HG02840 (cell line): ENCODE measurements around the gene ZNF438.
A peak's percentile ranks its signal among the peaks of the same experiment; 100 is the strongest.
"Not testable (repeated sequence)": the region's sequence is repeated elsewhere in the genome, so short reads cannot be mapped to it uniquely, and the experiment has no call there.

Experiments
- ATAC-seq: cut with Tn5 transposase; IDR thresholded peaks from one replicate; pipeline ENCODE4 v1.9.1; 2021; ENCODE audit warnings: mild to moderate bottlenecking, moderate library complexity, moderate number of reproducible peaks; ENCODE audit not compliant: unreplicated experiment, low FRiP score

The ZNF438 gene

DNA sequence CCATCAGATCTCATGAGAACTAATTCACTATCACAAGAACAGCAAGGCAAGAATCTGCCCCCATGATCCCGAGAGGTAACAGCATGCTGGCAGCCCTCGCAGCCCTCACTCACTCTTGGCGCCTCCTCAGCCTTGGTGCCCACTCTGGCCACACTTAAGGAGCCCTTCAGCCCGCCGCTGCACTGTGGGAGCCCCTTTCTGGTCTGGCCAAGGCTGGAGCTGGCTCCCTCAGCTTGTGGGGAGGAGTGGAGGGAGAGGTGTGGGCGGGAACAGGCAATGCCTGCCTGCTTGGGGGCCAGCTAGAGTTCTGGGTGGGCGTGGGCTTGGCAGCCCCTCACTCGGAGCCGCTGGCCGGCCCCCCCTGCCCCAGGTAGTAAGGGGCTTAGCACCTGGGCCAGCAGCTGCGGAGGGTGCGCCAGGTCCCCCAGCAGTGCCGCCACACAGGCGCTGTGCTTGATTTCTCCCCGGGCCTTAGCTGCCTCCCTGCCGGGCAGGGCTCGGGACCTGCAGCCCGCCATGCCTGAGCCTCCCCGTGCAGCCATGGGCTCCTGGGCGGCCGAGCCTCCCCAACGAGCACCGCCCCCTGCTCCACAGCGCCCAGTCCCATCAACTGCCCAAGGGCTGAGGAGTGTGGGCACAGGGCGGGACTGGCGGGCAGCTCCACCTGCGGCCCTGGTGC is 24.0 kb upstream of the ZNF438 start:
- ATAC-seq: no peak

DNA sequence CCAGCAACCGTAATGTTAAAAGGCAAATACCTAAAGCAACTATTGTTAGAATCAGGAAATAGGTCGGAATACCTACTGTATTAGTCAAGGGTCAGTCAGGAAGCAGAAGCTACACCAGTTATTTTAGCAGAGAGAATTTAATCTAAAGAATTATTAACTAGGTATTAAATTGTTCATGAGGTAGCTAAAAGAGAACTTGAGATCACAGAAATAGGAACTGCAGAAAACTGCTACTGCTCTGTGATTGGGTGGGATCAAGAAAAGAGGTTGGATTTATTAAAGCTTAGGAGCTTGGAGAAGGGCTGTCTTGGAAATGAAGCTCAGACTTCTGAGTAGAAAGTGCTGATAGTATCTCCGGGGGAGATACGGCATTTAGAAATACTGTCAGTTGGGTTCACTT is 20.0 kb upstream of the ZNF438 start:
- no peak for ATAC-seq

DNA sequence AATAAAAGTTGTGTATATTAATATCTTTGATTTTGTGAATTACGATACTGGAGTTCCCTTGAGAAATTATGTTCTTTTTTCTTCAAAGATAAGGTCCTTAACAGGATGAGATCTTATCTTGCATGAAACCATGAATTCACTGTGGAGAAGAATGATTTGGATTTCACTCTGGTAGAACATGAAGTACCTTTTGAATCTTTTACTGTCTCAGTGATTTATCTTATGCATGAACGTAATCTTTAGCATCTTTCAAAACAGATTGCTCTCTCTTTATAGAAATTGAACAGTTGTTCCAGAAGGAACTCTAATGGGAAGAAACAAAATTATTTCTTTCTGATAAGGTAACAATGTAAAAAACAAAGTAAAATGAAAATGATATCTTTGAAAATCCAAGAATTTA is 11.0 kb upstream of the ZNF438 start:
- ATAC-seq: no peak

DNA sequence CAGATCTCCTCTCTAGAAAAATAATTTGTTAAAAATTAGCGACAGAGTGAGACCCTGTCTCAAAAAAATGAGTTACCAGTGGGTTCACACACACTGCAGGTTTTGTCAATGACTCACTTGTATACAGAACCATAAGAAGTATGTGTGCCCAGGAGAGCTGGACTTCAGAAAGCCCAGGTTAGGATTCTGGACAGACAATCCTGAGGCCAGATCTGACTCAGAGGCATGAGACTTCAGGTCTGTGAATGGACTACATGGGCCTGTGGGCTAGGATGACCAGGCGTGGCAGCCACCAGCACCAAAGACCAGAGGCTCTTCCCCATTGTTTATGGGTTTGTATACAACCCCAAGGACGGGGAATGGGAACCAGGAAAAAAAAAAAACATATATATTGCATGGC is 9.3 kb upstream of the ZNF438 start:
- ATAC-seq: no peak

DNA sequence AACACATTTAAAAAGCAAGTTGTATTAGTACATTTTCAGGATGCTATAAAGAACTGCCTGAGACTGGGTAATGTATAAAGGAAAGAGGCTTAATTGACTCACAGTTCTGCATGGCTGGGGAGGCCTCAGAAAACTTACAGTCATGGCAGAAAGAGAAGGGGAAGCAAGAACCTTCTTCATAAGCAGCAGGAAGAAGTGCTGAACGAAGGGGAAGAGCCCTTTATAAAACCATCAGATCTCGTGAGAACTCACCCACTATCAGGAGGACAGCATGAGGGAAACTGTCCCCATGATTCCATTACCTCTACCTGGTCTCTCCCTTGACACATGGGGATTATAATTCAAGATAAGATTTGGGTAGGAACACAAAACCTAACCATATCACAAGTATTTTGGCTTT is 7.3 kb upstream of the ZNF438 start:
- not testable (repeated sequence) for ATAC-seq

DNA sequence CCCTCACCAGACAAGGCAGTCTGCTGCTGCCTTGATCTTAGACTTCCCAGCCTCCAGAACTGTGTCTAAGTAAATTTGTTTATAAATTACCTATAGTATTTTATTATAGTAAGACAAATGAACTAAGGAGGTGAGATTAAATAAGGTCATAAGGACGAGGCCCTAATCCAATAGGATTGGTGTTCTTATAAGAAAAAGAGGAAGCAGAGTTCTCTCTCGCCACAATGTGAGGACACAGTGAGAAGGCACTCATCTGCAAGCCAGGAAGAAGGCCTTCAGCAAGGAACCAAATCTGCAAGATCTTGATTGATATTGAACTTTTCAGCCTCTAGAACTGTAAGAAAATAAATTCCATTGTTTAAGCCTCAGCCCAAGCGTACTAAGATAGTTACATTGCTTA is 6.1 kb upstream of the ZNF438 start:
- no peak for ATAC-seq

DNA sequence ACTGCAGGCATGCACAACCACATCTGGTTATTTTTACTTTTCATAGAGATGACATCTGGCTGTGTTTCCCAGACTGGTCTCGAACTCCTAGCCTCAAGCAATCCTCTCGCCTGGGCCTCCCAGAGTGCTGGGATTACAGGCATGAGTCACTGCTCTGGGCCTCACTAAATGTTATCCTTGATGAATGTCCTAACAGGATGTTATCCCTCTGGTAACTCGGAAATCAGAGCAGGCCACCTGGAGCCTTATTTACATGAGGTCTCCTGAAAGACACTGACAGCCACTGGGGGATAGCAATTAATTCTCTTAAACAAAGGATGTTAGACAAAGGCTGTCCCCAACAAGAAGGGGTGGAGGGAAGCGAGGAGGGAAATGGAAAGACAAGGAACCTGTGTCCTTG is 4.5 kb upstream of the ZNF438 start:
- no peak for ATAC-seq

DNA sequence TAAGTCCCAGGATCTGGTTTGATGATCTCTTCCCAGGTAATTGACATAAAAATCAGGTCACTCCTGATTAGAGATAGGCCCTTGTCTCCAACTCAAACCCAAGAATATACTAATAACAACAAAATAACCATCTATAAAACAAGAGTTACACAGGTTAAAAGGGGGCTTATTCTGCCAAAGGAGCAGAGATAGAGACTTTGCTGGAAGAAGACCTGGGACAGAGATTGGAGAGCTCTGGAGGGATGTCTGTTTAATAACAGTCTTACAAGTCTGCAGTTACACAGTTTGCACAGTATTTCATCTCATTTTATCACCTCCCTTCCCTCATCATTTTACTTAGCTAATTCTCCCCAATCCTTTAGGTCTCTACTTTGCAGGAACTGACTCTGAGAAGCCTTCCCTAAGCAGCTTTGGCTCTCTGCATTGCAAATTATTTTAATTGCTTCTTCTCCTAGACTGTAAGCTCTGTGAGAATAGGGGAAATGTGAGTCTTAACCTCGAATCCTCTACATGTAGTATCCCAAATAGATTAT is 3.7 kb upstream of the ZNF438 start:
- no peak for ATAC-seq

DNA sequence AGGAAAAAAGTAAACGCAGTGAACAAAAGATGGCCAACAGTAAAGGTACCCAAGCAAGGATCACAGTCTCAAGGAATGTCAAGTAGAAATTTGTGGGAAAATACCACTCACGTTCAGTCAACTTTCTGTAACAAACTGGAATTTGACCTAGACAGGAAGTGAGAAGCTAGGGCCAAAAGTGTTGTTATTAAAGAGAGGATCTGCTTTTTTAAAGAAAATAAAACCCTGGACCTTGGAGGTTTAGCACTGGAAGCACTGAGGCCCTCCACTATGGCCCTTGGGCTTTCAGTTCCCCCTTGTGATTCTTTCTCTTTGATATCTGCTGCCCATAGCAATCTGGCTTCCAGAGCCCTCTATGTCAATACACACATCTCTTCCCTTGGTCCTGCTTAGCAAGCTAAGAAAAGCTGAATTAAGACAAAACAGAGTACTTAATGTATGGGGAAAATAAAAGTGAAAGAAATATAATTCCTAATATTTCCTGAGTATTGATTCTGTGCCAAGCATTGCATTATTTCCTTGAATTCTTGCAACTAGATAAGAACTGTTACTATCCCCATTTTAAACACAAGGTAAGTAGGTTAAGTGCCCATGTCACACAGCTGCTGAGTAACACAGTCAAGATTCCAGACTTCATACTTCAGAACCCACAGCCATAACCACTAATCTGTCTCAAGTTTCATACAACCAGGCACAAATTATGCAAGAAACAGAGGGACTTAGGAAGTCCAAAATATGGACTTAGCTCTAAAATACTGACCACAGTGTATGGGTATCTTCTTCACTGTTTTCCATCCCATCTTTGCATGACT is 2.6 kb upstream of the ZNF438 start:
- ATAC-seq: no peak

DNA sequence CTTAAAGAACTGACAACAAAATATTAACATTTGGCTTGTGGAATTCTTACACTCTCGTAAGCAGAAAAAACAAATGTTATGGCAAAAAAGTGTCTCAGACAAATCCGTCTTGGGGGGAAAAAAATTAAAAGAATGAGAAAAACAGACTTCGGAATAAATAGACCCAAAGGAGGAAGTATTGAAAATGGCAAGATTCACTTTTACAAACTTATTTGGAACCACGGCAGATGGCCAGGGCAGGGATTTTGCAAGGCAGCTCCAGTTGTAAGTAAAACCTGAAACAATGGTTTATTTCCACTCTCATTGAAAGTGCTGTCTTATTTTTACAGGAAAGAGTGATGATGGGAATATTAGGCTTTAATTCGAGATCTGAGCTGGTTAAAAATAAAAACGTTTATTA is 1.5 kb upstream of the ZNF438 start:
- no peak for ATAC-seq

DNA sequence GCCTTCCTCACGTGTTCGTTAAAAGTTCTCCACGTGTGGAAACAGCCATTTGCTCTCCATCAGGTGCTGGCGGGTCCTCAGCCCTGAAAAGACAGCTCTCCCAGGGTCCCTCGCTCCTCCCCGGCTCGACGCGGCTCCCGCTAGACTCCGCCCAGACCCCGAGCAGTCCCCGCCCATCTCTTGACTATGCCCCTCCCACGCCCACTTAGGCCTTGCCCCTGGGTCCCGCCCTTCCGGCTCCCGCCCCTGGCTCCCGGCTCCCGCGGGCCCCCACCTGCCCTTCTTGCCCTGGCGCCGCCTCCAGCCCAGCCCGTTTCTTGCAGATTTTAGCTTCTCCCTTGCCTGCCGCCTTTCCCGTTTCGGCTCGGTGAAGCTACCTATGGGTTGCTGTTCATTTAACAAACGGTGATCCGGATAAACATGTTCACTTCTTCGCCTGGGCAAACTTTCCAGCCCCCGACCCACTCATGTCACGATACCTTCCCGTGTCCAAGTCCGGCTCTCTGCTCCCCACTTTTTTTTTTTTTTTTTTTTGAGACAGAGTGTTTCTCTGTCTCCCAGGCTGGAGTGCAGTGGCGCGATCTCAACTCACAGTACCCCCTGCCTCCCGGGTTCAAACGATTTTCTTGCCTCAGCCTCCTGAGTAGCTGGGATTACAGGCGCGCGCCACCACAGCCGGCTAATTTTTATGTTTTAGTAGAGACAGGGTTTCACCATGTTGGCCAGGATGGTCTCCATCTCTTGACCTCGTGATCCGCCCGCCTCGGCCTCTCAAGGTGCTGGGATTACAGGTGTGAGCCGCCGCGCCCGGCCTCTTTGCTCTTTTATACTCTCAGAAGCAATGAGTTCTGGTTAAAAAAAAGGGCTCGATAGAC is 830 bp upstream of the ZNF438 start:
- peak; percentile 81 for ATAC-seq

DNA sequence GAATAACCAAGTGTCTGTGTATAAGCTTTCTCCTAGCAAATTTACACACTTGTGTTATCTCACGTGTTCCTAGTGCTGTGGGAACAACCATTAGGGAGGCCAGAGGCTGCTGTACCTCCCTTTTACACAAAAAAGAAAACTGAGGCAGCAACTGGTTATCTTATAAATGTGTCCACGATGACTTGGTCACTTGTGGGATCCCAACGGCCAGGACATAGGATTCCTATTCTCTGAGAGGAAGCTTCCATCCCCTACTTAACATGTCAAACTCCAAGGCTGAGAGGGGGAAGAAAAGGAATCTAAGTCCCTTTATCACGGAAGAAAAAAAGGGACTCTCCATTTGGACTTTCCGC is 484 bp downstream of the ZNF438 start:
- no peak for ATAC-seq

DNA sequence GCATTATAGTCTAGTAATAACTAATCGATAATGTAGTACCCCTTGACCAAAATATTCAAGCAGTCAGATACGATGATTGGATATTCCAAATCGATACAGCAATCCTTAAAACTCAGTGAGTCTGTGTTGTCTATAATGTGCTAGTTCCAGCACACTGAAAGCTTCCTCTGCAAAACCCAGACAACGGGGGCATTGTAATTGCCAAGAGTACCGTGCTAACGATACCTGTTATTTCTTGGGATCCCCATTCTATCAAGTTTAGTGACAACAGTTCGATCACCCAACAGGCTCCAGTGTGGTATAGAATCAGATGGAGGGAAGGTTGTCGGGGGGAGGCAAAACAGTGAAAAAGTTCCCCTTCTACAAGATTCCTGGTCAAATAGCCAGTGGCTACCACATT is 865 bp downstream of the ZNF438 start:
- no peak for ATAC-seq

DNA sequence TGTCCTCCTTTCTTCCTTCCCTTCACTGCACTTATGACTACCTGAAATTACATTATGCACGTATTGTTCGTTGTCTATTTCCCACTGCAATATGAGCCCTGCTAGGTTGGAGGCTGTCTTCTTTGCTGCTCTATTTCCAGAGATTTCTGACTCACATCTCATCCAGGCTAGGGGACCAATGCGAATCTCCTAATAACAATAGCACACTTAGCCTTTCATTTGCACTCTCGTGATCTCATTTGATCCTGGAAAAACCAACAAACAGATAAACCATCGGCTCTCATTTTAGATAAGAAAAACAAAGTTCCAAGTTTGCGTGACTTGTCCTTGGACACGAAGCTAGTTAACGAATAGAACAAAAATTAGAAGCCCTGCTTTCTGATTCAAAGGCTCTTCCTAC is 1.4 kb downstream of the ZNF438 start:
- no peak for ATAC-seq

DNA sequence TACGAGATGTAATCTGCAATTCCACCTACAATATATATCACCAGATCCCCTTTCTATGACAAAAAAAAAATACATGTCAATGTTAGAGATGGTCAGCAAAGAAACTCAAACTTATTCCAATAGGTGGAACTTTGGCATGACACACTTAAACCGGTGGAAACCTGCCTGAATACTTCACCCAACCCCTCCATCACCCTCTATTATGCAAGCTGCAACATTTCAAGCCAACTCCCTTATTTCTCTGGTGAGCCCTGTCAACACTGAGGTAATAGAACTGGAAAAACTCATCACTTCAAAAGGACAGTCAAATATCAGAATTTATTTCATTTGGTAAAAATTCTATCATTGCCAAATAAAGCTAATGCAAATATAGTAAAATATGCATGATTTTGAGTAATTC is 3.6 kb downstream of the ZNF438 start:
- no peak for ATAC-seq

DNA sequence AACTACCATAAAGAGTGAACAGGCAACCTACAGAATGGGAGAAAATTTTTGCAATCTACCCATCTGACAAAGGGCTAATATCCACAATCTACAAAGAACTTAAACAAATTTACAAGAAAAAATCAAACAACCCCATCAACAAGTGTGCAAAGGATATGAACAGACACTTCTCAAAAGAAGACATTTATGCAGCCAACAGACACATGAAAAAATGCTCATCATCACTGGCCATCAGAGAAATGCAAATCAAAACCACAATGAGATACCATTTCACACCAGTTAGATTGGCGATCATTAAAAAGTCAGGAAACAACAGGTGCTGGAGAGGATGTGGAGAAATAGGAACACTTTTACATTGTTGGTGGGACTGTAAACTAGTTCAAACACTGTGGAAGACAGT is 5.4 kb downstream of the ZNF438 start:
- ATAC-seq: not testable (repeated sequence)

DNA sequence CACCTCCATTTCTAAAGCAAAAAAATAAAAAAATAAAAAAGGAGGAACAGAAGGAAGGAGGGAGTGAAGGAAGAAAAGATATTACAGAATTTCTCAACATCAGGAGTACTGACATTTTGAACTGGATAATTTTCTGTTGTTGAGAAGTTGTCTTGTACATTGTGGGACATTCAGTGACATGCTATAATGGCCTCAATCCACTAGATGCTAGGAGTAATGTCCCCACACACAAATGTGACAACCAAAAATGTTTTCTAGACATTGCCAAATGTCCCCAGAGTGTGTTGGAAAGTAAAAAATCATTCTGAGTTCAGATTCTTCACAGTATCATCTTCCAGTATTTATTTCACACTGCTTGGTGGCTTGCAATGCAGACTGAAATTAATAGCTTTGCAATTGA is 6.5 kb downstream of the ZNF438 start:
- no peak for ATAC-seq

DNA sequence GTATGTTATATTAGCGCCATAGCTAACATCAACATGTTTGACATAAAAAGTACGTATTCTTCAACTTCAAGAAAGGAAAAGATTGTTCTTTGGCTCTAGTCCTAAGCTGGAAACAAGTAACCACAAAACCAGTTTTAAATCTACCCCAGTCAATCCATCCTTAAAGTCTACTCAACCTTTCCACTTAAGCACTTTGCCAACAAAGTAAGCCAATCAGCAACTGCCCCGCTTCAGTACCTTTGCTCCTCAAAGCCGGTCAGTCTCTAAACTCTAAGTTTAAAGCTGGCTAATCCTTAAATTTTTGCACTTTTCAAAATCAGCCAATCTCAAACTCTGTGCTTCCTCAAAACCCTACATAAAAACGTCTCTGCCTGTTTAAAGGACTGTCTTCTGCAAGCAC is 8.1 kb downstream of the ZNF438 start:
- ATAC-seq: no peak

DNA sequence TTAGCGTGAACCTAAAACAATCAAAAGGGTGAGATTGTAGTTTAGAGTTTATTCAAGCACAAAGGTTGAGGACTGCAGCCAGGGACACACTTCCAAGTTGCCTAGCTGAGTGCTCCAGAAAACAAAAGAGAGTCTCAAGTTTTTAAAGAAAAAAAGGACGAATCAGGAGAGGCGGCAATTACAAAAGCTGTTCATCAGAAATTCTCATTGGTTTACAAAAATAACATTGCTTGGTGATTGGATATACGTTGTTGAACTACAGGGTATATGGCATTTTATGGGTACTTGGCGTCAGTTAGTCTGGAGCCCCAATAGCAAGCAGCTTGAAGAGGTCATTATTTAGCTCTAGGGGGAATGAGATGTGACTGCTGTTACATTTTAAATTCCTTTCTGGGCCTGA is 11.5 kb downstream of the ZNF438 start:
- no peak for ATAC-seq

DNA sequence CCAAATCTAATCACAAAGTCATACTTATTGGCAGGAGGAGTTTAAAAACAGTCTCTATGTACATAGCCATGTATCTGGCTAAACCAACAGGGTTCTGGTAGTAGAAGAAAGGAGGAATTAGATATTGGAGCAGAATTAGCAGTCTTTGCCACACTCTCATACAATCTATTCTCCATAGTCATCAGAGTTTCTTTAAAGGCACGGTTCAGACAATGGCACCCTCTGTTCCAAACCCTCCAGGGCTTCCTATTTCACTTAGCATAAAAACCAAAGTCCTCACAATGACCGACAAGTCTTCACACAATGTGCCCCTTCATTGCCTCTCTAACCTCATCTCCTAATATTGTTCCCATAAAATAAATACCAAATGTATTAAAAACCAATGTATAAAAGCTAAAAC is 12.7 kb downstream of the ZNF438 start:
- ATAC-seq: no peak

DNA sequence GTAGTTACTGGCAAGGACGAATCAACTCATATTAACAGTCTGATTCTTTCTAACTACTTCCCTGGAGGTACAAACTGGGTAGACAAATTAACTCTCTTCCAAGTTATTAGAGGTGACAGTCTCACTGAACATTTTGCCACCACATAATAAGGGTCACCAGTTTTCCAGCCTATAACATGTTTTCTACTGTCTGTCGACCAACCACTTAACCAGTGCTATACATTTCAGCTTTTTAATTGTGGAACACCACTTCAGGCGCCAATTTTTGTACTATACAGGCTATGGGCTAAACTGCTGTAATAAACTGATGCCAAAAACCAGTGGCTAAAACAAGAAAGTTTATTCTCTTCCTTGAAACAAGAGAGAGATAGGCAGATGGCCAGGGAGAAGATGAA is 13.3 kb downstream of the ZNF438 start:
- ATAC-seq: no peak
